HepG2 (cell line): ENCODE measurements around the gene PRSS53. TPM values are rescaled to one million over a fixed set of nuclear protein-coding genes. Genes with fewer than 3 reads are reported as not detected.

Experiments used
- ATAC-seq: fragments of 200-7000 bp; cut with Tn5 transposase; 3 replicates; pipeline ENCODE4 v1.9.1; 2020; ENCODE audit warnings: mild to moderate bottlenecking, moderate library complexity
- BruUV-seq: library from RNA; stranded (reverse); fragments of 400-500 nt; replicated peaks from 2 replicates; lab custom pipeline; 2021; lab: Mats Ljungman, UMichigan
- CTCF ChIA-PET: fragments of 300-600 bp; formaldehyde crosslinking; extraction: SDS; loops from one replicate; lab custom pipeline; 2021; ENCODE audit warnings: low total read pairs, inconsistent platforms, low intra/inter-chr PET ratio; lab: Yijun Ruan, JAX
- POLR2A ChIA-PET: fragments of 350-600 bp; sonication (Branson Sonifier 250); formaldehyde crosslinking; loops from one replicate; lab custom pipeline; 2020; ENCODE audit warnings: antibody characterized with exemption, inconsistent platforms; lab: Yijun Ruan, JAX
- DNase-seq: peaks from one replicate; pipeline ENCODE4 v3.0.0-alpha.2; 2015; ENCODE audit warnings: low spot score
- FAIRE-seq: peaks from 3 replicates; lab custom pipeline; 2011; peaks lifted over from hg19 to GRCh38; lab: Jason Lieb, UNC
- H2AFZ ChIP-seq: one replicate; pipeline ENCODE4 v1.6.1; 2011; ENCODE audit warnings: low read length, inconsistent platforms
- H3K27ac ChIP-seq: fragments of 300-600 bp; 3 replicates; pipeline ENCODE4 v1.8.0; 2011; ENCODE audit warnings: mixed run types, mild to moderate bottlenecking, mixed read lengths, low read length, inconsistent platforms; ENCODE audit not compliant: insufficient read depth; ENCODE audit errors: extremely low read length
- H3K27me3 ChIP-seq, 2 experiments: fragments of 200-600 bp in 1 of 2; 2 replicates in 1 of 2; 3 replicates in 1 of 2; pipeline versions ENCODE4 v1.6.0 to v1.8.0; 2011; ENCODE audit warnings: low read length in 2 of 2, mild to moderate bottlenecking in 2 of 2, moderate library complexity in 2 of 2, inconsistent platforms in 1 of 2; ENCODE audit not compliant: insufficient read depth in 2 of 2, control insufficient read depth in 1 of 2
- H3K36me3 ChIP-seq, 2 experiments: fragments of 200-600 bp in 1 of 2; replicated peaks in 1 of 2; 2 replicates in 1 of 2; 3 replicates in 1 of 2; pipeline versions ENCODE4 v1.5.1 to v1.8.0; 2011; ENCODE audit warnings: low read length in 2 of 2, inconsistent platforms in 1 of 2; ENCODE audit not compliant: insufficient read depth in 2 of 2, control insufficient read depth in 1 of 2
- H3K4me1 ChIP-seq: 2 replicates; pipeline ENCODE4 v1.5.1; 2012; ENCODE audit warnings: low read length, inconsistent platforms; ENCODE audit not compliant: insufficient read depth
- H3K4me2 ChIP-seq: 2 replicates; pipeline ENCODE4 v1.6.0; 2011; ENCODE audit warnings: low read depth, low read length, inconsistent platforms
- H3K4me3 ChIP-seq, 3 experiments: fragments of 200-600 bp in 1 of 3; sonication (generic), shearing (Covaris generic) in 1 of 3; replicated peaks in 1 of 3; 2 replicates each; pipeline ENCODE4 v1.5.1; 2011 to 2016; ENCODE audit warnings: low read length in 3 of 3, inconsistent platforms in 2 of 3, low read depth in 2 of 3, mild to moderate bottlenecking in 2 of 3, control low read depth in 1 of 3, mixed read lengths in 1 of 3; ENCODE audit not compliant: insufficient read depth in 1 of 3
- H3K79me2 ChIP-seq: one replicate; pipeline ENCODE4 v1.6.1; 2011; ENCODE audit warnings: low read length, inconsistent platforms; ENCODE audit not compliant: insufficient read depth
- H3K9ac ChIP-seq: 2 replicates; pipeline ENCODE4 v1.6.0; 2011; ENCODE audit warnings: mild to moderate bottlenecking, low read depth, low read length, inconsistent platforms; ENCODE audit not compliant: insufficient read depth
- H3K9me3 ChIP-seq: 2 replicates; pipeline ENCODE4 v1.5.1; 2012; ENCODE audit warnings: mild to moderate bottlenecking, low read length
- H4K20me1 ChIP-seq: 2 replicates; pipeline ENCODE4 v1.6.0; 2011; ENCODE audit warnings: inconsistent platforms, mild to moderate bottlenecking, low read length, moderate library complexity; ENCODE audit not compliant: insufficient read depth
- CENPX ChIP-seq: sonication (generic); formaldehyde crosslinking; IDR thresholded peaks from 2 replicates; pipeline ENCODE4 v1.9.0; 2021; ENCODE audit warnings: mild to moderate bottlenecking, missing genetic modification reagents, moderate library complexity
- CREB1 ChIP-seq, 2 experiments: fragments of 450-650 bp in 1 of 2; IDR thresholded peaks; 2 replicates each; pipeline ENCODE4 v1.6.1; 2016 to 2017; ENCODE audit warnings: control low read depth in 1 of 2, mild to moderate bottlenecking in 1 of 2, missing compliant biosample characterization in 1 of 2, missing genetic modification characterization in 1 of 2
- GATAD1 ChIP-seq: IDR thresholded peaks from 2 replicates; pipeline ENCODE4 v1.6.1; 2016; ENCODE audit warnings: missing genetic modification reagents, missing compliant biosample characterization
- IKZF1 ChIP-seq: fragments of 450-650 bp; IDR thresholded peaks from 2 replicates; pipeline ENCODE4 v1.7.1; 2016
- ISL2 ChIP-seq: sonication (generic); formaldehyde crosslinking; IDR thresholded peaks from 2 replicates; pipeline ENCODE4 v1.5.0; 2020; ENCODE audit warnings: missing genetic modification reagents
- KDM5B ChIP-seq: sonication (generic); formaldehyde crosslinking; IDR thresholded peaks from 2 replicates; pipeline ENCODE4 v1.4.0; 2020; ENCODE audit warnings: missing genetic modification reagents, mild to moderate bottlenecking, borderline replicate concordance
- MEIS1 ChIP-seq: sonication (generic); formaldehyde crosslinking; IDR thresholded peaks from 2 replicates; pipeline ENCODE4 v1.9.0; 2021; ENCODE audit warnings: mild to moderate bottlenecking, missing genetic modification reagents, moderate library complexity, borderline replicate concordance
- NCOR1 ChIP-seq: fragments of 200-600 bp; sonication (generic); IDR thresholded peaks from 2 replicates; pipeline ENCODE4 v1.7.0; 2017; ENCODE audit warnings: antibody characterized with exemption, low read length, borderline replicate concordance
- POLR2AphosphoS5 ChIP-seq: IDR thresholded peaks from 2 replicates; pipeline ENCODE4 v1.6.1; 2012; ENCODE audit warnings: low read depth, low read length
- SMAD9 ChIP-seq: sonication (generic); formaldehyde crosslinking; IDR thresholded peaks from 2 replicates; pipeline ENCODE4 v1.5.1; 2020; ENCODE audit warnings: mild to moderate bottlenecking, missing genetic modification reagents
- TEAD3 ChIP-seq: optimal IDR thresholded peaks from 2 replicates; pipeline ENCODE3; 2016; ENCODE audit warnings: borderline replicate concordance
- THAP11 ChIP-seq: IDR thresholded peaks from 2 replicates; pipeline ENCODE4 v1.6.1; 2016; ENCODE audit warnings: missing biosample characterization, missing genetic modification reagents
- TOE1 ChIP-seq: sonication (generic); formaldehyde crosslinking; IDR thresholded peaks from 2 replicates; pipeline ENCODE4 v1.4.0; 2020; ENCODE audit warnings: mild to moderate bottlenecking, missing genetic modification reagents
- ZNF20 ChIP-seq: sonication (generic); formaldehyde crosslinking; IDR thresholded peaks from 2 replicates; pipeline ENCODE4 v1.4.0; 2020; ENCODE audit warnings: mild to moderate bottlenecking, moderate library complexity, missing genetic modification reagents
- ZNF317 ChIP-seq: sonication (generic); formaldehyde crosslinking; IDR thresholded peaks from 2 replicates; pipeline ENCODE4 v1.5.0; 2020; ENCODE audit warnings: mild to moderate bottlenecking, missing genetic modification reagents
- ZNF546 ChIP-seq: sonication (generic); formaldehyde crosslinking; conservative IDR thresholded peaks from 2 replicates; pipeline ENCODE4 v1.8.1; 2023; ENCODE audit warnings: mild to moderate bottlenecking, missing genetic modification reagents
- ZNF556 ChIP-seq: sonication (generic); formaldehyde crosslinking; IDR thresholded peaks from 2 replicates; pipeline ENCODE4 v1.4.0; 2020; ENCODE audit warnings: mild to moderate bottlenecking, missing genetic modification reagents, borderline replicate concordance
- WGBS: methylation state at CpG from one replicate; pipeline ENCODE4 v1.1.6; 2017; ENCODE audit warnings: low lambda C conversion rate; 5-methylcytosine and 5-hydroxymethylcytosine counted together
- in situ Hi-C: cut with HindIII; loops from 2 replicates; pipeline ENCODE4 v1.10.0; 2017; ENCODE audit warnings: low pct_unique_long_range_greater_than_20kb; ENCODE audit not compliant: extremely low pct_ligation_motif_present
- intact Hi-C: fragments of 100-400 bp; cut with micrococcal nuclease; formaldehyde crosslinking; loops from one replicate; pipeline ENCODE4 v1.10.0; 2022; ENCODE audit not compliant: unreplicated experiment
- polyA plus RNA-seq, 8 experiments: library from polyadenylated mRNA; depleted of rRNA in 3 of 8; stranded (reverse) in 7 of 8; unstranded in 1 of 8; fragments of >200 nt; fragmentation: Illumina TruSeq in 4 of 8; extraction: Trizol in 4 of 8; gene quantifications; 2 replicates each; pipeline versions ENCODE4 v1.2.1 to v1.2.3, GENCODE V29; 2011 to 2016; ENCODE audit warnings: low read depth in 4 of 8, missing spikeins in 1 of 8, mixed read lengths in 1 of 8; ENCODE audit not compliant: insufficient read depth in 1 of 8
- total RNA-seq, 5 experiments: library from RNA; depleted of rRNA; stranded (reverse); fragments of >200 nt; fragmentation: Illumina TruSeq; extraction: Trizol; gene quantifications; 2 replicates each; pipeline ENCODE4 v1.2.3, GENCODE V29; 2016; ENCODE audit warnings: low read depth in 1 of 5
- TF ChIP-seq, protein P1 (sequence below): sonication (generic); formaldehyde crosslinking; conservative IDR thresholded peaks from 2 replicates; pipeline ENCODE4 v1.4.0; 2020; ENCODE audit warnings: missing genetic modification reagents
- TF ChIP-seq, protein P2 (sequence below): sonication (generic); formaldehyde crosslinking; IDR thresholded peaks from 2 replicates; pipeline ENCODE4 v1.5.0; 2020; ENCODE audit warnings: missing genetic modification reagents
- TF ChIP-seq, protein P3 (sequence below): sonication (generic); formaldehyde crosslinking; IDR thresholded peaks from 2 replicates; pipeline ENCODE4 v1.4.0; 2020; ENCODE audit warnings: missing genetic modification reagents
- TF ChIP-seq, protein P4 (sequence below): sonication (generic); formaldehyde crosslinking; IDR thresholded peaks from 2 replicates; pipeline ENCODE4 v1.8.1; 2023; ENCODE audit warnings: missing genetic modification reagents, mild to moderate bottlenecking, borderline replicate concordance

PRSS53 gene
- total and polyA plus RNA-seq, 2 of the 13 experiments (the other 11 are each of a cell fraction or from before 2014, with no cell fraction given) = 2.2 to 7.4 TPM

DNA sequence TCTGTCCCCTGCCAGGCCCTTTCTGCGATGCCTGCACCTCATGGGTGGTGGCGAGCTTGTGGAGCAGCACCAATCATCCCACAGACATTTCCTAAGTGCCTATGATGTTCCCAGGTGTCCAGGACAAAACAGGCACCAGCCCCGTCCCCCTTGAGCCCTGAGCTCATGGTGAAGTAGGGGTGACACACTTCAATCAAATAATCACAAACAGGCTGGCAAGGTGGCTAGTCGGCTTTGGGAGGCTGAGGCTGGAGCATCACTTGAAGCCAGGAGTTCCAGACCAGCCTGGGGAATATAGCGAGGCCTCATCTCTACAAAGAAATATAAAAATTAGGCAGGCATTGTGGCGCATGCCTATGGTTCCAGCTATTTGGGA lies 47.5 kb upstream of the PRSS53 start (continued):
- no peak for TF ChIP-seq ZNF317 (CRISPR knock-in tag)
- TF ChIP-seq ISL2 = no peak
- no peak for TF ChIP-seq SMAD9 (CRISPR knock-in tag)
- TF ChIP-seq CENPX (CRISPR knock-in tag) = no peak

DNA sequence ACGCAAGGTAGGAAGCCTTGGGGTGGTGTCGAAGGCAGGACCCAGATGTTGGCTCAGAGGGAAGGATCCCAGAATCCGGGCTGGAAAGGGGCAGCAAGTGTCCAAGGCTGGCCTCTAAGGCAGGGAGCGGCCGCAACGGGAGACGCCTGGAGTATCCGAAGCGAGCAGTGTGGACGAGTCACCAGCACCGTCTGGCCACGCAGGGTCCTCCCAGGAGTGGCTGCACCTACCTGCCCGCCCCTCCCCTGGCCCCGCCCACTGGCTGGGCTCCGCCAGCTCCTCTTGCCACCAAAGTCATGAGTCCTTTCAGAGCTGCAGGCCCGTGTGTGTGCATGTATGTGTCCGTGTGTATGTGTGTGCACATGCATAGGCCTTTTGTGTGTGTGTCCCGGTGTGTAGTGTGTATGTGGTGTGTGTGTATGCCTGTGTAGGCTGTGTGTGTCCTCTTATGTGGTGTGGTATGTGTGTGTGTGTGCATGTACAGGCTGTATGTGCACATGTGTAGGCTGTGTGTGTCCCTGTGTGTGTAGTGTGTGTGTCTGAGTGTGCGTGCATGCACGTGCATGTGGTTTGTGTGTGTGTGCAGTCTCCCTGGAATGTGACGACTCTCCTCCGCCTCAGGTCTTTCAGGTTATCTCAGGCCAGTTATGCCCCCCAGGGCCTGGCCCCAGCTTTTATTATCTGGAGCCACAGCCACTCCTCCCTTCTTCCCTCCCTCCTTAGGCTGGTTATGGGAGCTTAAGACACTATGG lies 47.0 kb upstream of the PRSS53 start, which contains the start of gene PRSS8:
TSS of gene PRSS8 (minus strand) at position 193 of the 752 bp plus-strand sequence. CDS start 229 bp downstream, outside the sequence.
- DNase-seq (no peak), FAIRE-seq (peak; percentile 59), ATAC-seq (peak; percentile 25)
- no peaks in the 10 kb centered on the region for H4K20me1 ChIP-seq
- peaks cover 2 to 3% of the 10 kb centered on the region in 2 experiments; a peak in 2 of 5 replicates for H3K27me3 ChIP-seq
- H3K9ac ChIP-seq = peak within 1 kb of the TSS; percentile 25
- no peak within 1 kb of the TSS for H3K27ac ChIP-seq
- intact Hi-C loops = no loop called here
- in situ Hi-C loops = no loop called here
- peak within 1 kb of the TSS; percentile 35 to 69 (median 40) for H3K4me3 ChIP-seq
- H2AFZ ChIP-seq = no peak within 1 kb of the TSS
- H3K4me1 ChIP-seq = peaks cover 56% of the 10 kb centered on the region
- peaks cover under 1 to 2% of the 10 kb centered on the region in 2 experiments; a peak in 3 of 5 replicates for H3K36me3 ChIP-seq
- ChIA-PET POLR2A (interaction anchor here (1.0 to 11.4 kb wide), 5 partner anchors 14 to 378 kb away, joined by 3 to 275 read pairs (median 4); partner anchors contain the start of genes KAT8 and ZNF668), CTCF (no interaction called here)
- H3K9me3 ChIP-seq = no peaks in the 10 kb centered on the region
- H3K4me2 ChIP-seq = peak within 1 kb of the TSS; percentile 77
- WGBS = 11% methylated on average over 13 of the region's 22 CpGs
- no TSS peak for BruUV-seq
- no peaks in the 10 kb centered on the region for H3K79me2 ChIP-seq
- peak; percentile 1 for TF ChIP-seq TEAD3 (CRISPR knock-in tag)
- TF ChIP-seq TOE1 (CRISPR knock-in tag) = no peak
- TF ChIP-seq THAP11 (CRISPR knock-in tag) = 0 out of 2 replicates have a peak, but pooled peaks have one; percentile 12
- TF ChIP-seq, protein P1, sequence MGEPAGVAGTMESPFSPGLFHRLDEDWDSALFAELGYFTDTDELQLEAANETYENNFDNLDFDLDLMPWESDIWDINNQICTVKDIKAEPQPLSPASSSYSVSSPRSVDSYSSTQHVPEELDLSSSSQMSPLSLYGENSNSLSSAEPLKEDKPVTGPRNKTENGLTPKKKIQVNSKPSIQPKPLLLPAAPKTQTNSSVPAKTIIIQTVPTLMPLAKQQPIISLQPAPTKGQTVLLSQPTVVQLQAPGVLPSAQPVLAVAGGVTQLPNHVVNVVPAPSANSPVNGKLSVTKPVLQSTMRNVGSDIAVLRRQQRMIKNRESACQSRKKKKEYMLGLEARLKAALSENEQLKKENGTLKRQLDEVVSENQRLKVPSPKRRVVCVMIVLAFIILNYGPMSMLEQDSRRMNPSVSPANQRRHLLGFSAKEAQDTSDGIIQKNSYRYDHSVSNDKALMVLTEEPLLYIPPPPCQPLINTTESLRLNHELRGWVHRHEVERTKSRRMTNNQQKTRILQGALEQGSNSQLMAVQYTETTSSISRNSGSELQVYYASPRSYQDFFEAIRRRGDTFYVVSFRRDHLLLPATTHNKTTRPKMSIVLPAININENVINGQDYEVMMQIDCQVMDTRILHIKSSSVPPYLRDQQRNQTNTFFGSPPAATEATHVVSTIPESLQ (CRISPR knock-in tag) = no peak
- TF ChIP-seq MEIS1 (CRISPR knock-in tag) = 0 out of 2 replicates have a peak, but pooled peaks have one; percentile 26
- no peak for TF ChIP-seq ZNF546
- peak; percentile 17; the same call in 1 of the 2 replicates for TF ChIP-seq CREB1 (IDR thresholded peaks at IDR 0.05)
- no peak for TF ChIP-seq CREB1 (CRISPR knock-in tag; IDR thresholded peaks at IDR 0.05)
- no peak for TF ChIP-seq GATAD1
- TF ChIP-seq, protein P2, sequence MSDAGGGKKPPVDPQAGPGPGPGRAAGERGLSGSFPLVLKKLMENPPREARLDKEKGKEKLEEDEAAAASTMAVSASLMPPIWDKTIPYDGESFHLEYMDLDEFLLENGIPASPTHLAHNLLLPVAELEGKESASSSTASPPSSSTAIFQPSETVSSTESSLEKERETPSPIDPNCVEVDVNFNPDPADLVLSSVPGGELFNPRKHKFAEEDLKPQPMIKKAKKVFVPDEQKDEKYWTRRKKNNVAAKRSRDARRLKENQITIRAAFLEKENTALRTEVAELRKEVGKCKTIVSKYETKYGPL (CRISPR knock-in tag) = no peak
- TF ChIP-seq, protein P3, sequence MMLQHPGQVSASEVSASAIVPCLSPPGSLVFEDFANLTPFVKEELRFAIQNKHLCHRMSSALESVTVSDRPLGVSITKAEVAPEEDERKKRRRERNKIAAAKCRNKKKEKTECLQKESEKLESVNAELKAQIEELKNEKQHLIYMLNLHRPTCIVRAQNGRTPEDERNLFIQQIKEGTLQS (CRISPR knock-in tag) = no peak
- TF ChIP-seq NCOR1 = no peak
- TF ChIP-seq ZNF20 (CRISPR knock-in tag) = no peak
- peak; percentile 26; the same call in 1 of the 2 replicates for TF ChIP-seq KDM5B (CRISPR knock-in tag)
- TF ChIP-seq ZNF556 (CRISPR knock-in tag) = peak; percentile 37; the same call in 1 of the 2 replicates
- TF ChIP-seq IKZF1 = 0 out of 2 replicates have a peak, but pooled peaks have one; percentile 47
- TF ChIP-seq, protein P4, sequence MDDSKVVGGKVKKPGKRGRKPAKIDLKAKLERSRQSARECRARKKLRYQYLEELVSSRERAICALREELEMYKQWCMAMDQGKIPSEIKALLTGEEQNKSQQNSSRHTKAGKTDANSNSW = 0 out of 2 replicates have a peak, but pooled peaks have one; percentile 57
- peak; percentile 32; the same call in 1 of the 2 replicates for TF ChIP-seq POLR2AphosphoS5
